ENCODE measurements around the gene TMEM126A.

TMEM126A gene

DNA sequence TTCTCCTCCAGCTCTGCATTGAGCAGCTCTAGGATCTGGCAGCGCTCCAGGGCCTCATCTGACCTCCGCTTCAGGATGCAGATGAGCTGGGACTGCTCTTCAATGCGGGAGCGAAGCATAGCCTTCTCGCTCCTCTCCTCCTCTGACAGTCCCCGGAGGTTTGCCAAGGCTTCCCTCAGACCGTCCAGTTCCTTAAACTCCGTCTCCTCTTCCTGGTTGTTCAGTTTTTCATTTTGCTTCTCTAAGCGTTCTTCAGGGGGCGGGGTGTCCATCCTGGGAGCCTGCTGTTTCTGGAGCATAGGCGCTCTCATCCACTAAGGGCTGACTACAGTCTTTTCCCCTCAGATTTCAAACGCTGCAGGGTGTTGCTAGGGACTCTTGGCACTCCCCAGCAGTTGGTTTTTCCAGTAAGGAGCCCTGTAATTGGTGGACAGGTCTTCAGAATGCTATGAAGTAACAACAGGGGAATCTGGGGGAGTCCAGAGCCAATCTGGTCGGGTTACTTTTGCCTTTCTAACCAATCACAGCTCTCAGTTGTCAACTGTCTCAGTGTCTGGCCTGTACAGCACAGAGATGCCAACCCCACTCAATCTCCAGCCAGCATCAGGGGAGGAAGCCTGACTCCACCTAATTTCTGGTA is 38.2 kb downstream of the TMEM126A start, which contains the start of gene CCDC89:
Gene CCDC89, minus strand, starts transcription at position 376 of the 640 bp plus-strand sequence. Its CDS starts 65 bp downstream, at position 311.
- TF ChIP-seq, protein P1, sequence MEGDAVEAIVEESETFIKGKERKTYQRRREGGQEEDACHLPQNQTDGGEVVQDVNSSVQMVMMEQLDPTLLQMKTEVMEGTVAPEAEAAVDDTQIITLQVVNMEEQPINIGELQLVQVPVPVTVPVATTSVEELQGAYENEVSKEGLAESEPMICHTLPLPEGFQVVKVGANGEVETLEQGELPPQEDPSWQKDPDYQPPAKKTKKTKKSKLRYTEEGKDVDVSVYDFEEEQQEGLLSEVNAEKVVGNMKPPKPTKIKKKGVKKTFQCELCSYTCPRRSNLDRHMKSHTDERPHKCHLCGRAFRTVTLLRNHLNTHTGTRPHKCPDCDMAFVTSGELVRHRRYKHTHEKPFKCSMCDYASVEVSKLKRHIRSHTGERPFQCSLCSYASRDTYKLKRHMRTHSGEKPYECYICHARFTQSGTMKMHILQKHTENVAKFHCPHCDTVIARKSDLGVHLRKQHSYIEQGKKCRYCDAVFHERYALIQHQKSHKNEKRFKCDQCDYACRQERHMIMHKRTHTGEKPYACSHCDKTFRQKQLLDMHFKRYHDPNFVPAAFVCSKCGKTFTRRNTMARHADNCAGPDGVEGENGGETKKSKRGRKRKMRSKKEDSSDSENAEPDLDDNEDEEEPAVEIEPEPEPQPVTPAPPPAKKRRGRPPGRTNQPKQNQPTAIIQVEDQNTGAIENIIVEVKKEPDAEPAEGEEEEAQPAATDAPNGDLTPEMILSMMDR (IDR thresholded peaks at IDR 0.05; ENCODE audit: extremely low read depth, missing control alignments) = no peak
- DNase-seq (ENCODE audit: low spot score) = no peak

DNA sequence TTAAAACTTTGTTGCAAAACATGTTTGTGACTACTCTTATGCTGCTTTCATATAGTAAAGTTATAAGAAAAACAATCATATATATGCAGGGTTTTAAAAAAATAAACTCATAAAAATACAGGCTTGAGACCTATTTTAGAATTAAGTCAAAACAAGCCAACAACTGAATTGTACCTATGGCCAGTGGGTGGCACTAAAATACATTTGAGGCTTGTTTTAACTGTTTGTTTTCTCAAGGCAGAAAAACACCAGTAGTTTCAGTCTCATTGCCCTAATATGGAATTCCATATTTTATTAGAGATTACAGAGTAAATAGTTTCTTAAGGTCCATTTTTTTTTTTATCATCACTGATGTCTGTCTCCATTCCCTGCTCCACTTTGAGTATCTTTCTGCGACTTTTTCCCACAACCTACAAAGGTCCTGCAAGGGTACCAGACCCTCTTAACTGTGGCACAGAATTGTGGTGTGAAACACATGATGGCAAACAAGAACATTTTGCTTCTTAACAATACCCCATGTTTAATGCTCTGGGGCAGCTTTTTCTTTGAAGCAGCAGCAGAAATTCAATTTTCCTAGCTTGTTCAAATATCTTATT is 46.7 kb downstream of the TMEM126A start:
- TF ChIP-seq, protein P1 (IDR thresholded peaks at IDR 0.05; ENCODE audit: extremely low read depth, missing control alignments) = peak; percentile 11
- peak; percentile 22 for DNase-seq (ENCODE audit: low spot score)

GRCh38 chr11:85695546-85695945 is 47.8 kb downstream of the TMEM126A start:
- TF ChIP-seq, protein P1 (IDR thresholded peaks at IDR 0.05; ENCODE audit: extremely low read depth, missing control alignments) = no peak
- no peak for DNase-seq (ENCODE audit: low spot score)

DNA sequence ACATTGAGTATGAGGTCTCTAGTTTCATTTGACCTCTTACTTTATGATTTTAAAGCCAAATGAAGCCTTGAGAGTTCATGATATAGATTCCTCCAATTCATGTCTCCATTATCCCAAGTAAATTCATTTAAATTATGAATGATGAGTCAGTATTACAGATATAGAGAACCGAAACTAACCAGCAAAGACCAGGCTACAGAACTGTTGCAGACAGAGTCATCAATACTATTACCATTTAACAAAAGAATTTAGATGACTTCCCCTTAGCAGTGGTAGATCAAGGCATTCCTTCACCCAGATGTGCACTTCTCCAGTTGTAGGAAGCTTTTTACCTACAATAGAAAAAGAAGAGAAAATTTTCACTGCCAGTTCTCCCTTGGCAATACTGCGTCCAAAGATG is 50.0 kb downstream of the TMEM126A start:
- TF ChIP-seq, protein P1 (IDR thresholded peaks at IDR 0.05; ENCODE audit: extremely low read depth, missing control alignments) = no peak
- DNase-seq (ENCODE audit: low spot score) = no peak

DNA sequence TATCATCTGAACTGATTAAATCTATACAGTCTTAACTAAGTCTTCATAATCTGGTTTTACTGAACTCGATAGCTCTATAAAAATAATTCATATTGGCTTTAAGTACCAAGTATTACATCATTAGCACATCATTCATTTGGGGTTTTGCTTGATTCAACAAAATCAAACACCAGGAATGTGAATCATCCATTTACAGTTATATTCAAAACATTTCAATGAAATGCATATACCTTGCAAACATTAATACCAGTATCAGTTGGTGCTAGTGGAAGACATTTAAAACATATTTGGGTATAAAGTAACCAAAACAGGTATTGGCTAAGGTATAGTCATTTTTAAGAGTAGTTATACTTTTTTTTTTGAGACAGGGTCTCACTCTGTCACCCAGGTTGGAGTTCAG is 50.4 kb downstream of the TMEM126A start:
- no peak for DNase-seq (ENCODE audit: low spot score)
- TF ChIP-seq, protein P1 (IDR thresholded peaks at IDR 0.05; ENCODE audit: extremely low read depth, missing control alignments) = no peak

DNA sequence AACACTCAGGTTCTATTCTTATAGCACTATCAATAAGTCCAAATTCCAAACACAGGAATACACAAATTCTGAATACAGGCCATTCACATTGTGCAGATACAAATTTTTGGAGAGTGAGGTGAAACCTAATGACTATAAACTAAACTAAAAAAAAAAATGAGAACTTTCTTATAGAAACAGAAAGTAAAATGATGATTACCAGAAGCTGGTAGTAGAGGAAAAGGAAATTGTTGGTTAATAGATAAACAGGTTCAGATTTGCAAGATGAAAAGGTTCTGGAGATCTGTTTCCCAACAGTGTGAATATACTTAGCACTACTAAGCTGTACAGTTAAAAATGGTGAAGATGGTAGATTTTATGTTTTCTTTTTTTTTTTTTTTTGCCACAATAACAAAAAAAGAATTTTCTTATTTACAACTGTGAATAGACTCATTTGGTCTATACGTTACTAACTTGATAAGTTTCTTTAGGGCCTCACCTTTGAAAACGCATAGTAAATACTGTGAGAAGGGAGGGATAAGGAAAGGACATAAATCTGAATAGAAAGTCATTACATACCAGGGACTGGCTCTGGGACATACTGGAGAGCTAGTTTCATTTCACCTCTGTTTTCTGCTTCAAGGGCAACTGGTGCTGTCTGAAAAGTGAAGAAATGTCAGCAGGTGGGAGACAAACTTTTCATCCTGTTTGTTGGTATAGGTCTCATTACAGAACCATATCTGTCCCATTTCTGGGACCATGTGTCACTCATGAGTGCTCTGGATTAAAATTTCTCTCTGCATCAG is 52.4 kb downstream of the TMEM126A start:
- TF ChIP-seq, protein P1 (IDR thresholded peaks at IDR 0.05; ENCODE audit: extremely low read depth, missing control alignments) = no peak
- peak; percentile 23 for DNase-seq (ENCODE audit: low spot score)

DNA sequence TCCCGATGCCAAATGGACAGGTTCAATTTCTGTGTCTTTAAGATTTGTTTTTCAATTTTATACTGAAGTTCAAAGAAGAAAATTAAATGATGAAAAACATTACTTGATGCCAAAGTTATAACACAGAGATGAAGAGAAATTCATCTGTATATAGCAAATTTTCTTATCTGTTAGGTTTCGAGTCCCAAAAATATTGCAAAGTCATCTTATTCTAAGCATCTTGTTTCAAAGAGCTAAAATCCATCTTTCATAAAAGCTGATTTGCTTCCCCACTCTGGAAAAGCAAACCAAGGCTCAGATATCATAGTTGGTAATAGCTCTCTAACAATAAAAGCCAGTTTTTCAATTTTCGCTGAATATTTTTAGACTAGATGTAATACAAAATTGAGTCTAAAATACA is 57.2 kb downstream of the TMEM126A start:
- DNase-seq (ENCODE audit: low spot score) = no peak
- TF ChIP-seq, protein P1 (IDR thresholded peaks at IDR 0.05; ENCODE audit: extremely low read depth, missing control alignments) = no peak

Data from GM20000 (cell line).